Naive B cell (primary cell): Measurements from ENCODE around the gene PSMG3. TPM values are rescaled to one million over a fixed set of nuclear protein-coding genes. Genes with fewer than 3 reads are reported as not detected.

Experiments
- ATAC-seq, 2 donors: fragments of 150-1000 bp; cut with Tn5 transposase; 2 replicates each; pipeline ENCODE4 v1.10.0; 2021; ENCODE audit warnings: low read depth in 2 of 2, mild to moderate bottlenecking in 2 of 2, moderate library complexity in 2 of 2
- DNase-seq: peaks from one replicate; pipeline ENCODE4 v3.0.0; 2022
- H3K27ac Mint-ChIP-seq, 6 donors: one replicate each; pipeline ENCODE4 v1.8.0; 2020 to 2022; ENCODE audit warnings: mild to moderate bottlenecking in 6 of 6, mixed read lengths in 6 of 6, moderate library complexity in 5 of 6, inconsistent platforms in 2 of 6
- H3K27me3 Mint-ChIP-seq, 3 donors: one replicate each; pipeline ENCODE4 v1.8.0; 2021 to 2022; ENCODE audit warnings: mixed read lengths in 3 of 3, mild to moderate bottlenecking in 1 of 3
- H3K36me3 Mint-ChIP-seq, 2 donors: one replicate each; pipeline ENCODE4 v1.8.0; 2020 to 2022; ENCODE audit warnings: mixed read lengths in 2 of 2, inconsistent platforms in 1 of 2, mild to moderate bottlenecking in 1 of 2
- H3K4me1 Mint-ChIP-seq, 3 donors: one replicate each; pipeline ENCODE4 v1.8.0; 2020 to 2022; ENCODE audit warnings: mixed read lengths in 3 of 3, inconsistent platforms in 1 of 3, mild to moderate bottlenecking in 1 of 3, moderate library complexity in 1 of 3
- H3K4me3 Mint-ChIP-seq, 8 donors: one replicate each; pipeline ENCODE4 v1.8.0; 2020 to 2022; ENCODE audit warnings: mild to moderate bottlenecking in 8 of 8, mixed read lengths in 8 of 8, moderate library complexity in 8 of 8, inconsistent platforms in 2 of 8
- H3K9me3 Mint-ChIP-seq, 7 donors: one replicate each; pipeline ENCODE4 v1.8.0; 2020 to 2022; ENCODE audit warnings: mixed read lengths in 7 of 7, mild to moderate bottlenecking in 5 of 7, inconsistent platforms in 2 of 7, moderate library complexity in 1 of 7
- polyA plus RNA-seq, 6 donors: library from polyadenylated mRNA; unstranded; fragments of 300-500 nt; fragmentation: Illumina TruSeq; gene quantifications; one replicate each; pipeline ENCODE4 v1.2.3, GENCODE V29; 2021; ENCODE audit warnings: low read depth in 6 of 6

Gene PSMG3
- polyA plus RNA-seq, 6 donors from 2014 or later: 24.2 to 43.4 (median 38.6) TPM

DNA sequence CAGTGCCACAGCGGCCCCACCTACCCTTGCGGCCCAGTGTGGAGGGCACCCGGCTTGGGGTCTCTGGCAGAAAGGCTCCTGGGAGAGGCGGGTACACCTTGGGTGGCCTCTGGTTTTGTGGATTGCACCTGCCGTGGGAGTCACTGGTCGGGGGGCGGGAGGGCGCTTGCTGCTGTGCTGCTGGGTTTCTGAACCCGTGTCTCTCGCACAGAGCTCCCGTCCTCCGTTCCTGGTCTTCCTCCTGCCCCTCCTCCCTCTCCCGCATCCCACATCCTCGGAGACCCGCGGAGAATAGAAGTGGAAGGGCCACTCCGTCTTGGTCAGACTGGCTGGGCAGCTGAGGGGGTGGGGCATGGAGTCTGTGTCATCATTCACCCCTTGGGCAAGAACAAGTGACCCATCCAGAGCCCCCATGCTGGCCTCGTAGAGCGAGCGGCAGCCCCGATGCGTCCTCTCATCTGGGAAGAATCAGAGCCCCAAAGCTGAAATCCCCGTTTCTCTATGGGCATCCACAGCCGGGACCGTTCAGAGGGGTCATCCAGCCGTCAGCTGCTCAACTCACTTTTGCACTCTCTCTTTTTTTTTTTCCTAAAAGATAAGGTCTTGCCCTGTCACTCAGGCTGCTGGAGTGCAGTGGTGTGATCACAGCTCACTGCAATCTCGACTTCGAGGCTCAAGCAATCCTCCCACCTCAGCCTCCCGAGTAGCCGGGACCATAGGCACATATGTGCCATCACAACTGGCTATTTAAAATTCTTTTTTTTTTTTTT lies 35.3 kb downstream of the PSMG3 start:
- peak overlapping the region in 2 of 8 donors; percentile 36 to 95 for H3K4me3 Mint-ChIP-seq
- H3K4me1 Mint-ChIP-seq: peaks cover 20 to 31% (median 27%) of the 10 kb centered on the region in 3 donors
- no peak for DNase-seq

DNA sequence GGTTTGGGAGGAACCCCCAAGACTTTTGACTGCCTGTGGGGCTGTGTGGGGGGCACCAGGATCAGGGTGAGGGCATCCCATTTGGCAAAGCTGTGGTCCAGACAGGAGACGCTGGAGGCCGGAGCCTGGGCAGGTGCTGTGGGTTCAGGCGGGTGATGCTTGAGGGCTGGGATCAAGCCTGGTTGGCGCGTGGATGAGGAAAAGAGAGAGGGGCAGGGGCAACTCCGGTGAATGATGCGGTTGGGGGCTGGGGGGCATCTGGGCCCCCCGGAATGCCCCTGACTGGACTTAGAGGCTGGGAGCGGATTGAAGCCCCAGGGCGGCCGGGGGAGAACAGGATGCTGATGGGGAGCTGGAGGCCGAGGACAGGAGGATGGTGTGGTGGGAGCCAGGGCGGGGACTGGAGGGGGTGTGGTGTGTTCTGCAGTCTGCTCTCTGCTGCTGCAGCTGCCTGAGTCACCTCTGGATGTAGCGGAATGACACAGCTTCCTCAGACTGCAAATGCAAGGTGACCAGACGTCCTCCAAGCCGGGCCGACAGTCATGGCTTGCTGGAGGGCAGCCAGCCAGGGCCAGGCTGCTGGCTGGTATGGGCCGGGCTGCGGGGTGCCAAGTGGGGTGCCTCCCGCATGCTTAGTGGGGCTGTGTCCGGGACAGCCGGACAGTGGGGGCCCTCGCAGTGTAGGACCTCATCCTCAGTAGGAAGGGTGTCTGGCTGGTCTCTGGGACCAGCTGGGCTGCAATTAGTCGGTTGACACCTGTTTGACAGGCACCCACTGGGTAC lies 36.1 kb downstream of the PSMG3 start:
- Mint-ChIP-seq H3K27me3 (no peaks in the 10 kb centered on the region), H3K9me3 (no peaks in the 10 kb centered on the region), H3K36me3 (no peaks in the 10 kb centered on the region), H3K27ac (peak overlapping the region; percentile 49 to 96 (median 94)), H3K4me1 (peaks cover 20 to 31% (median 27%) of the 10 kb centered on the region in 3 donors), H3K4me3 (peak overlapping the region in 7 of 8 donors; percentile 30 to 95 (median 90))
- no peak for DNase-seq
- ATAC-seq: no peak

More for the DNA sequence above, 35.3 kb downstream of the PSMG3 start:
- H3K9me3 Mint-ChIP-seq: no peaks in the 10 kb centered on the region
- ATAC-seq: no peak
- no peaks in the 10 kb centered on the region for H3K36me3 Mint-ChIP-seq
- no peaks in the 10 kb centered on the region for H3K27me3 Mint-ChIP-seq
- H3K27ac Mint-ChIP-seq: peak overlapping the region in 2 of 6 donors; percentile 49 to 57

DNA sequence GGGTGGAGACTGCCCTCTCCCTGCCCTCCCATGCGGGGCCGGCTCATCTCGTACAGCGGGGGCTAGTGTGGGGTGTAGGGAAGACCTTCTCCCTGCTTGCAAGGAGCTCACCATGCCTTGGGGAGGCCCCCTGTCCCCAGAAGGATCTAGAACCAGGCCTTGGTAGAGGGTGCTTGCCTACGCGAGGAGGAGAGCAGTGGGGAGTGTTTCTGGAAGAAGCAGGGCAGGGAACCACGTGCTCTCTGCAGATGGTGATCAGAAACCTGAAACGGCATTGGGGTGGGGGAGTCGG lies 36.6 kb downstream of the PSMG3 start:
- no peaks in the 10 kb centered on the region for H3K36me3 Mint-ChIP-seq
- ATAC-seq (no peak), DNase-seq (no peak)
- peaks cover 20 to 31% (median 27%) of the 10 kb centered on the region in 3 donors for H3K4me1 Mint-ChIP-seq
- H3K27me3 Mint-ChIP-seq: no peaks in the 10 kb centered on the region
- no peaks in the 10 kb centered on the region for H3K9me3 Mint-ChIP-seq
- H3K27ac Mint-ChIP-seq: peak overlapping the region; percentile 49 to 96 (median 94)
- peak overlapping the region; percentile 85 to 95 (median 92) for H3K4me3 Mint-ChIP-seq

DNA sequence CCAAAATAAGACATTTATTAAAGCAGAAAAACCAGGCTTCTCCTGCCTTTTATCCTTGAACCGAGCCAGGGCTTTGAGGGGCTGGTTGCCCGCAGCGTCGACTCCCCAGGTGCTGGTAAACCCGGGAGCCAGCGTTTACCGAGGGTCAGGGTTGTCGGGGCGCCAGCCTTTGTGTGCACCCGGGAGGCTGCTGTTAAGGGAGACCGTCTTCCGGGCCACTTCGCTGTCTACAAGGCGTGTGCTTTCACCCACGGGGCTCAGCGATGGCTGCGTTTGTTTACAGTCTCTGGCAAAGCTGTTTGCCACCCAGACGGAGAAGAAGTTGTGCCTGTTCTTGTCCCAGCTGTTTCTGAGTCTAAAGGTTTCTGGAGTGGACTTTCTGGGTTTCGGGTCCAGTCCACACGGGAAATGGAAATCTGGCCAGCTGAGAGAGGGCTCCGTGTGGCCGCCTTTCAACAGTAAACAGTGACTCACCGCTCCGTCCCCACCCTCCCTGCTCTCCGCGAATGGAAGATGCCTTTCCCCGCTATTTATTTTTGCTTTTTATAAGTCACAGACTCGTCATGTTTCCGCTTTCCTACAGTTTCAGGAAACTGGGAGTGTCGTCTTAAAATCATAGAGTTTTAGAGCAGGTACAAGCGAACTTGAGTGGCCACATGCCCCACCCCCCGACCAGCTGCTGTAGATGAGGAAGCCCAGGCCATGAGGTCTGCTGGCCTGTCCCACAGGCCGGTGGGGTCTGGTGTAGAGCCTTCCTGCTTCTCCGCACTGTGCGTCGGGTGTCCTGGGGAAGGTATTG lies 37.2 kb downstream of the PSMG3 start:
- peak overlapping the region; percentile 93 to 96 (median 96) for H3K27ac Mint-ChIP-seq
- H3K36me3 Mint-ChIP-seq: no peaks in the 10 kb centered on the region
- H3K4me1 Mint-ChIP-seq: peaks cover 20 to 31% (median 27%) of the 10 kb centered on the region in 3 donors
- no peaks in the 10 kb centered on the region for H3K27me3 Mint-ChIP-seq
- H3K4me3 Mint-ChIP-seq: peak overlapping the region; percentile 85 to 95 (median 92)
- peak; percentile 38 for DNase-seq
- H3K9me3 Mint-ChIP-seq: no peaks in the 10 kb centered on the region
- ATAC-seq: peak; percentile 18 to 25

DNA sequence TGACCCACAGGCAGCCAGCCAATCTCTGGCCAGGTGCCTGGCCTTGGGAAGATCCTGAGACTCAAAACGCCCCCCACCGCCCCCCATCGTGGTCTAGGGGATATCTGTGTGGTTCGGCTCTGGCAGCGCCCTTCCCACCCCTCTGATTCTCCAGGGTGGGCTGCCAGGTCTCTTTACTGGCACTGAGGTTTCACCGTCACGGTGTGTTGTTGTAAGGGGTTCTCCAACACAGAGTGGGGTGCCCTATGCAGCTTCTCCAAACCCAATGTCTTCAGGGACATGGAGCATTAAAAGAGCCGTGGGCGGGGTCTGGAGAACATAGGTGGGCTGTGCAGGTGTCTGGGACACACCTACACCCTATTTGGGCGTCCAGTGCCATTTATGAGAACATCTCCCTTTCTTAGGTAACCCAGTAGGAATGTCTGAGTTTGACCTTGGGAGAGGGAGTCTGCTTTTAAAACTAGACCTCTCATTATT lies 37.8 kb downstream of the PSMG3 start:
- Mint-ChIP-seq H3K9me3 (no peaks in the 10 kb centered on the region), H3K27me3 (peaks cover 0 to under 1% (median 0%) of the 10 kb centered on the region in 3 donors), H3K4me1 (peaks cover 20 to 31% (median 27%) of the 10 kb centered on the region in 3 donors), H3K36me3 (no peaks in the 10 kb centered on the region), H3K27ac (peak overlapping the region; percentile 93 to 98 (median 96)), H3K4me3 (peak overlapping the region; percentile 85 to 95 (median 92))
- no peak for DNase-seq
- no peak for ATAC-seq

DNA sequence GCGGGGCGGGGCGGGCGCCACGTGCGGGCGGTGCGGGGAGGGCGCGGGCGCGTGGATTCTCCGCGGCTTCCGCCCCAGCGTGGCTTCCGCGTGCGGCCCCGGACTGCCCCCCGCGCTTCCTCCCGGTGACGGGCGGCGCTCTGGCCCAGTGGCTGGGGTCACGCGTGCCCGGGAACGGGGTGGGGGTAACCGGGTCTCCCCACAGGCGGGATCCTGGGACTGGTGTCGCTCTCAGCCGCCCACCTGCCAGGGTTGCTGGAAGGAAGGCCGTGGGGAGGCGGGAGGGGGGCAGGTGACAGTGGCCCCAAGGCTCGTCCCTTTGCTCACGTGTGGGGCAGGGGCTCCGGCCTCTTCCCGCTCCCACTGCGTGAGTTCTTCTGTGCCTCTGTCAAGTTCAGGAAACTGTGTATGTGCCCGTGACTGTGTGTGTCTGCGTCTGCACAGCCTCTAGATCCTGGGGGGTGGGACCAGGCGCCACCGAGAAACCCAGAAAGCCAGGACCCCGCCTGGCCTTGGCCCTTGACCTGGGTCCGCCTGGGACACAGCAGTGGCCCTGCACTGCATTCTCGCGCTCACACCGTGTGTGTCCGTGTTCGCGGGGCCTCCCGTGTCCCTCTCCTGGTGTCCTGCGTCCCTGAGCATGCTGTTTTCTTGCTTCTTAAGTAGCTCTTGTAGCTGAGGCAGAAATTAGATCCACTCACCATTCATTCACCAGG lies 38.4 kb downstream of the PSMG3 start:
- Mint-ChIP-seq H3K4me3 (peak overlapping the region; percentile 85 to 95 (median 92)), H3K4me1 (peaks cover 20 to 31% (median 27%) of the 10 kb centered on the region in 3 donors), H3K27me3 (peaks cover 0 to 6% (median 0%) of the 10 kb centered on the region in 3 donors), H3K36me3 (no peaks in the 10 kb centered on the region), H3K9me3 (no peaks in the 10 kb centered on the region), H3K27ac (peak overlapping the region; percentile 93 to 98 (median 96))
- ATAC-seq (peak; percentile 43 to 45), DNase-seq (peak; percentile 67)

DNA sequence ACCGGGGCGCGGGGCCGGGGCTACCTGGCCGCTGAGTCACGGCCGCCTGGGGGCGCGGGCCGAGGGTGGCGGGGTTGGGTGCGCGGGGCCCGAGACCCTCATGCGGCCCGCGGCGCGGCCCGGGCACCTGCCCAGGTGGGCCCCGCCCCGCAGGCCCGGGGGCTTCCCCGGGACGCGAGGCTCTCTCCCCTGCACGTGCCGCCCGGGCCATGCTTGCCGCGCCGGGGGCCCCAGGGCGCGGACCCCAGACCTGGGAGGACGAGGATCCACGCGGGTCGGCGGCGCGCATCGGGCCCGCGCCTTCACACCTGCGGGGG lies 38.9 kb downstream of the PSMG3 start:
- DNase-seq (no peak), ATAC-seq (peak; percentile 63 to 64)
- Mint-ChIP-seq H3K4me3 (peak overlapping the region in 2 of 8 donors; percentile 15 to 85), H3K36me3 (no peaks in the 10 kb centered on the region), H3K27ac (peak overlapping the region in 1 of 6 donors; percentile 93), H3K4me1 (peaks cover 20 to 31% (median 27%) of the 10 kb centered on the region in 3 donors), H3K27me3 (peaks cover 0 to 11% (median 2%) of the 10 kb centered on the region in 3 donors), H3K9me3 (no peaks in the 10 kb centered on the region)

DNA sequence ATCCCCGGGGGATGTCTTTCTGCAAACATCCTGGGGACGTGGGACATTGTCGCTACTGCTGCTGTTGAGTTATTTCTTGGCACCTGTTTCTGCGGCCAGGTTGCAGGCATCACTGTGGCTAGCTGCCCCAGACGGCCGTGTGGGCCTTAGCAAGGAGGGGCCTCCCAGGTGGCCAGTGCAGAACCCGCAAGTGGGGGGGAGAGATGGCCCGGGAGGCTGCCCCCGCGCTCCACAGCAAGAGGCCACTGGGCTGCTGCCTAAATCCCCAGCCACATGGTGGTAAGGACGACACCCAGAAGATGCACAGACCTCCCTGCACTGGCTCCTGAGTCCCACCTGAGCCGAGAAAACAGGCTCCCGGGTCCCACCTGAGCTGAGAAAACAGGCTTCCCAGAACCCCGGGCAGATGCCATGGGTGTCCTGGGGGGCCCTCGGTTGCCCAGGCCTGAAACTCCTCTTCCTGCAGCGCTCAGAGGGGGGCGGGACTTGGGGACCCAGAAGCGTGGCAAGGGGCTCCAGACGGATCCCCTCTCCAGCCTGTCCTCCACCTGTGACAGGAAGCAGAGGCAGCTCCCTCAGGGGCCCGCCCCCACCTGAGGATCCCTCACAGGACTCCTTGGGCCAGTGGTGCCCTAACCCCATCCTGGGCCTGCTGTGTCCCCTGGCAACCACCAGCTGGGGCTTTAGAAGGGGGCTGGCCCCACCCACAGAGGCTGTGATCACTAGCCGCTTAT lies 40.3 kb downstream of the PSMG3 start:
- Mint-ChIP-seq H3K4me3 (peak overlapping the region; percentile 71 to 89 (median 80)), H3K36me3 (no peaks in the 10 kb centered on the region), H3K27ac (peak overlapping the region in 5 of 6 donors; percentile 82 to 91 (median 90)), H3K9me3 (no peaks in the 10 kb centered on the region), H3K4me1 (peaks cover 20 to 27% (median 26%) of the 10 kb centered on the region in 3 donors), H3K27me3 (peaks cover 0 to 16% (median 9%) of the 10 kb centered on the region in 3 donors)
- ATAC-seq: no peak
- DNase-seq: no peak

DNA sequence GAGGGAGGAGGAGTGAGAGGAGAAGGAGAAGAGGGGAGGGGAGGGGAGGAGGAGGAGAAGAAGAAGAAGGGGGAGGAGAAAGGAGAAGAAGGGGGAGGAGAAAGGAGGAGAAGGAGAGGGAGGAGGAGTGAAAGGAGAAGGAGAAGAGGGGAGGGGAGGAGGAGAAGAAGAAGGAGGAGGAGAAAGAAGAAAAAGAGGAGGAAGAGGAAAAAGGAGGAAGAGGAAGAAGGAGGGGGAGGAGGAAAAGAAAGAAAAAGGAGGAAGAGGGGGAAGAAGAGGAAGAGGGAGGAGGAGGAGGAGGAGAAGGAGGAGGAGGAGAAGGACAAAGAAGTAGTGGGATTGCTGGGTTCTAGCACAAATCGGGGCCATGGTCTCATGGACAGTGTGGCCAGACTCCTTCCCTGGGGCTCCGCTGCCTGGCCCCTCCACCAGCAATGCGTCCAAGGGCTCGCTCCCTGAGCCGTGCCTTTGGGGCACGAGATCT lies 43.5 kb downstream of the PSMG3 start:
- Mint-ChIP-seq H3K9me3 (no peaks in the 10 kb centered on the region), H3K4me1 (no peaks in the 10 kb centered on the region), H3K27me3 (peaks cover 0 to 16% (median 9%) of the 10 kb centered on the region in 3 donors), H3K27ac (no peak overlapping the region), H3K36me3 (no peaks in the 10 kb centered on the region), H3K4me3 (peak overlapping the region in 1 of 8 donors; percentile 46)
- ATAC-seq (no peak), DNase-seq (no peak)

DNA sequence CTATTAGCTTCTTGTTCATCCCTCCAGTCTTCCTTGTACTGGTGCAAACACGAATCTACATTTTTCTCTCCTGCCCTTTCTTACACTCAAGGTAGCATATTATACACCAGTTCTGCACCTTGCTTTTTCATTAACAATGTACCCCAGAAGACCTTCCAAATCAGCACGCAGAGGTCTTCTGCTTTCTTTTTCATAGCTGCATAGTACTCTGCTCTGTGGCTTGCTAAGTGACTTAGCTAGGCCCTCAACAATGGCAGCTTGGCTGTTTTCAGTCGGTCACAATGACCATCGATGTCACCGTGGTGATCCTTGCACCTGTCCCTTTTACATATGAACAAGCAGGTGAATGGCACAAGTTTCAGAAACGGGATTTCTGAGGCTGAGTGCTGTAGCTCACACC lies 44.4 kb downstream of the PSMG3 start:
- Mint-ChIP-seq H3K4me1 (no peaks in the 10 kb centered on the region), H3K27ac (peak overlapping the region in 1 of 6 donors; percentile 62), H3K27me3 (peaks cover 0 to 16% (median 9%) of the 10 kb centered on the region in 3 donors), H3K4me3 (peak overlapping the region in 2 of 8 donors; percentile 23 to 44), H3K36me3 (no peaks in the 10 kb centered on the region), H3K9me3 (no peaks in the 10 kb centered on the region)
- DNase-seq (no peak), ATAC-seq (no peak)

DNA sequence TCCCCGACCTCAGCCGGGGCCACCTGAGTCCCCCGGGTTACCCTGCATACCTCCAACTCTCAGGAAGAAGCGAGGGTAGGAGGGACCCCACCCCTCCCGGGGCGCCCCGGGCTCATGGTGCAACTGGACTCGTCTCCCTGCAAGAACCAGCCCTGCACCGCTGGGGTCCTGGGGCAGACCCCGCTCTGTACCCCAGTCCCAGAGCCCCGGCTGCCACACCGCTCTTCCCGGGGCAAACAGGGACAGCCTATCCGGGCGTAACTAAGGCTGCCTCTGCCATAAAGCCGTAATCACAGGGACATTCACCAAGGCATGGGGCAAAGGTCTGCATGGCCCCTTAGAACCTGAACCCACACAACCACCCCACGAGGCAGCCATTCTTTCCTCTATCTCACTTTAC lies 46.0 kb downstream of the PSMG3 start:
- ATAC-seq (no peak), DNase-seq (no peak)
- H3K36me3 Mint-ChIP-seq: peaks cover 5 to 7% of the 10 kb centered on the region in 2 donors
- no peaks in the 10 kb centered on the region for H3K4me1 Mint-ChIP-seq
- H3K27ac Mint-ChIP-seq: no peak overlapping the region
- H3K27me3 Mint-ChIP-seq: peaks cover 0 to 16% (median 9%) of the 10 kb centered on the region in 3 donors
- peaks cover 5 to 12% (median 7%) of the 10 kb centered on the region in 7 donors for H3K9me3 Mint-ChIP-seq
- no peak overlapping the region for H3K4me3 Mint-ChIP-seq

DNA sequence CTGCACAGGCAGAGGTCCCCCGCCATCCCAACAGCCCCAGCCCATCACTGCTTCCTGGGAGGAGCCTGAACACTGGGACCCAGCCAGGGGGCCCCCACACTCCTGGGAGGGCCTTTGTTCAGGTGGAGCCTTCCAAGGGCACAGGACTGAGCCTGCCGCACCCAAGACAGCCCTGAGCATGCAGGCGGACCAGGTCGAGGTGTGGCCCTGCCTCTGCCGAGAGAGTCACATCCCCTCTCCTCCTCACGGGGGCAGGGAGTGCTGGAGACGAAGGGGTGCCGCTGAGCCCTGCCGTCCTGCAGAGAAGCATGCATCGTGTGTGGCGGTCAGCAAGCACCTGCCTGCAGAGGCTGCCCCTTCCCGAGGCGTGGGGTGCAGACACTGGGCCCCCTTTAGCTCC lies 46.6 kb downstream of the PSMG3 start:
- Mint-ChIP-seq H3K4me1 (no peaks in the 10 kb centered on the region), H3K27ac (no peak overlapping the region), H3K27me3 (peaks cover 0 to 16% (median 9%) of the 10 kb centered on the region in 3 donors), H3K36me3 (peaks cover 5 to 8% of the 10 kb centered on the region in 2 donors), H3K9me3 (peaks cover 5 to 14% (median 7%) of the 10 kb centered on the region in 7 donors), H3K4me3 (no peak overlapping the region)
- no peak for DNase-seq
- ATAC-seq: no peak
